ENCODE measurements around the gene SPDYE2B.
"Not testable (repeated sequence)": the region's sequence is repeated elsewhere in the genome, so short reads cannot be mapped to it uniquely, and the experiment has no call there.

DNA sequence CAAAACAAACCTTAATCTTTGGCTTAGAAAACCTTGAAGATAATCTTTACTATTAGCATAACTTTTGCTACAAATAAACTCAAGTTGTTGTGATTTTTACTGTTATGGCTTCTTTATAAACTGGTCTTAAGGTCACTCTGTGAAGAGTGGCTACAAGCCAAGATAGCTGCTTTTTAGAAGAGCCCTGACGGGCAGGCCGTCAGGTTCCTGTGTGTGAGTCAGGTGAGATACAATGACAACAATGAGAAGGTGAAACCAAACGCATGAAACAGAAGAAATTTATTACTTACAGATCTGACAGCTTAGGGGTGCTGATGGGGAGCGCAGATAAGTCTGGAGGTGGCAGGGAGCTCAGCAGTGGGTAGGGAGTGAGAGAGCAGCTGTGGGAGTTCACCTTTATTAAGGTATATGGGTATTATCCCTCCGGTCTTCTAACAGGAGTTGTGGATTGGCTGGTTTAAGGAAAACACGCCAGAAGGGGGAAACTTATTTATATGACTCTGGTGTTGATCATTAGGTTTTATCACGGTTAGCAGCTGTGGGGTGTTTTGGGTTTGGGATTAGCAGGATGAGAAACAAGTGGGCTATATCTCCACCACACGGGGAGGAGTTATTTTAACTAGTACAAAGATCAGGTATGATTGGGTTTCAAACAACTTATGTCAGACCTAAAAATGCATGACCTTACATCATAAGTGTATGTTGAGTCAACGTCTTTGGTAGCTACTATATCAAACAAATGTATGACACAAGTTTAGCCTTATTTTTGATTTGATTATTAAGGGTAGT, 49.0 kb downstream of the SPDYE2B start:
- TF ChIP-seq, protein P1, sequence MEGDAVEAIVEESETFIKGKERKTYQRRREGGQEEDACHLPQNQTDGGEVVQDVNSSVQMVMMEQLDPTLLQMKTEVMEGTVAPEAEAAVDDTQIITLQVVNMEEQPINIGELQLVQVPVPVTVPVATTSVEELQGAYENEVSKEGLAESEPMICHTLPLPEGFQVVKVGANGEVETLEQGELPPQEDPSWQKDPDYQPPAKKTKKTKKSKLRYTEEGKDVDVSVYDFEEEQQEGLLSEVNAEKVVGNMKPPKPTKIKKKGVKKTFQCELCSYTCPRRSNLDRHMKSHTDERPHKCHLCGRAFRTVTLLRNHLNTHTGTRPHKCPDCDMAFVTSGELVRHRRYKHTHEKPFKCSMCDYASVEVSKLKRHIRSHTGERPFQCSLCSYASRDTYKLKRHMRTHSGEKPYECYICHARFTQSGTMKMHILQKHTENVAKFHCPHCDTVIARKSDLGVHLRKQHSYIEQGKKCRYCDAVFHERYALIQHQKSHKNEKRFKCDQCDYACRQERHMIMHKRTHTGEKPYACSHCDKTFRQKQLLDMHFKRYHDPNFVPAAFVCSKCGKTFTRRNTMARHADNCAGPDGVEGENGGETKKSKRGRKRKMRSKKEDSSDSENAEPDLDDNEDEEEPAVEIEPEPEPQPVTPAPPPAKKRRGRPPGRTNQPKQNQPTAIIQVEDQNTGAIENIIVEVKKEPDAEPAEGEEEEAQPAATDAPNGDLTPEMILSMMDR (IDR thresholded peaks at IDR 0.05) = not testable (repeated sequence)
- TF ChIP-seq POLR2A (IDR thresholded peaks at IDR 0.05) = not testable (repeated sequence)
